Neural cell (in vitro differentiated cells): ENCODE results near the gene VEPH1.

ENCODE experiments used
- CTCF ChIP-seq: fragments of 450-650 bp; IDR thresholded peaks from 2 replicates; pipeline ENCODE4 v1.5.1; 2014; ENCODE audit warnings: antibody characterized with exemption, mild to moderate bottlenecking, moderate library complexity; ENCODE audit not compliant: poor library complexity, severe bottlenecking
- EP300 ChIP-seq: fragments of 450-650 bp; conservative IDR thresholded peaks from 2 replicates; pipeline ENCODE4 v1.6.1; 2014; ENCODE audit warnings: antibody characterized with exemption, mild to moderate bottlenecking, moderate library complexity; ENCODE audit not compliant: poor library complexity, severe bottlenecking
- TAF1 ChIP-seq: IDR thresholded peaks from 2 replicates; pipeline ENCODE4 v1.6.1; 2012; ENCODE audit warnings: low read depth

DNA sequence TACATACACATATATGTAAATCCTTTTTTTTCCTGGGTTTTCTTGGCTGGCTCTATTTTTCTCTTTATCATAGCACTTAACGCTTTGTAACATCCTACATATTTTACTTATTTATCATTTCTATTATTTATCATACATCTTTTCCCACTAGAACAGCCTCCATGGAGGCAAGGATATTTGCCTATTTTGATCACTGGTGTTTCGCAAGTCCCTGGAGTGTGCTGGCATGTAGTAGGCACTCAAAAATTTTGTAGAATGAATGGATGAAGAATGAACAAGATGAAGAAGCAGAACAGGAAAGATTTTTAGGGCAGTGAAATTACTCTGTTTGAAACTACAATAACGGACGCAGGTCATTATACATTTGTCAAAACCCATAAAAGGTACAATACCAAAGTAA, 149.6 kb downstream of the VEPH1 start:
- TF ChIP-seq CTCF (no peak), TAF1 (no peak), EP300 (no peak)
